Measurements from ENCODE around the gene FAM83C.

GRCh38 chr20:35290186-35290886 is 1.9 kb downstream of the FAM83C start:
- TF ChIP-seq EZH2 (IDR thresholded peaks at IDR 0.05; ENCODE audit: insufficient read depth, poor library complexity, severe bottlenecking) (no peak), EZH2phosphoT487 (IDR thresholded peaks at IDR 0.05; ENCODE audit: insufficient read depth, low read depth) (no peak)

Measured in GM23248 (cell line).